GM18498 (cell line): Measurements from ENCODE around the gene YIPF5.

Experiments
- ATAC-seq: cut with Tn5 transposase; IDR thresholded peaks from one replicate; pipeline ENCODE4 v1.9.1; 2021; ENCODE audit warnings: mild to moderate bottlenecking, moderate library complexity; ENCODE audit not compliant: unreplicated experiment

YIPF5 gene

GRCh38 chr5:144170276-144171024 is at the start of gene YIPF5, which contains the start of gene KCTD16:
TSS of gene YIPF5 (minus strand) at chr5:144170659. CDS start at chr5:144169955, 704 bp downstream.
TSS of gene KCTD16 (plus strand) at chr5:144170873.
- peak; percentile 99 for ATAC-seq

GRCh38 chr5:144219869-144220268 is 49.4 kb upstream of the YIPF5 start:
- ATAC-seq = no peak

DNA sequence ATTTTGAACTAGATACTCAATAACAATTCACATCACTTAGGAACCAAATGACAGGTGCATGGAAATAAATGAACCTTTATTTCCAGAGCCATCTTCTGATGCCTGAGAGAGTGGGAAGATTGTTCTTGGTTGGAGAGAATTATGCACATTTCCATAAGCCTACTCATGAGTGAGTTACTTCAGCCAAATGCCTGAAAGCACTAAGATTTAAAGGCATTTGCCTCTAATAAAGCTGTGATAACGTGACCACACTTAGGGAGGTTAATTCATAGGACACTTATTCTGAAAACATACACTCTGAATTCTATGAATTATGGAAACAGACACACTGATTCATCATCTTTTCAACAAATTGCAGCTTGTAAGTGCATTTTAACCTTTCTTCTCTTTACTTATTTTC is 40.2 kb upstream of the YIPF5 start:
- no peak for ATAC-seq

GRCh38 chr5:144209361-144209760 is 38.9 kb upstream of the YIPF5 start:
- no peak for ATAC-seq

- no peak for ATAC-seq
Observed at GRCh38 chr5:144207875-144208444, 37.5 kb upstream of the YIPF5 start.

- ATAC-seq = no peak
Observed at GRCh38 chr5:144206141-144206540, 35.7 kb upstream of the YIPF5 start.

DNA sequence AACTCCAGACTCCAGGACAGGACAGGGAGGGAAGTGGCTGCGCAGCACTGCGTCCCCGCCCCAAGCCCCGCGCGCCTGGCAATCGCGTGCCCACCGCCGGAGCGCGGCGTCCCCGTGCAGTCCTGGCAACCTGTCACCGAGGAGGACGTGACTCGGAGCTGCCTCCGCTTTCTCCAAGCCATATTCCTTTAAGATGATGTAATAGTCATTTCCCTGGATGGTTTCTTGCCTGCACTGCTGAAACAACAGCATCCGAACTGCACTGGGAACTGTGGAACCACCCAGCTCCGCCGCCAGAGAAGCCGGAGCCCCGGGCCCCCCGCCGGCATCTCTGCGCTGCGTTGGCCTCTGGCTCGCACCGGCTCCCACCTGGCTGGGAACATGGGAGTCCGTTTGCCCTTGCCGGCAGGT is 34.7 kb upstream of the YIPF5 start:
- ATAC-seq = no peak

DNA sequence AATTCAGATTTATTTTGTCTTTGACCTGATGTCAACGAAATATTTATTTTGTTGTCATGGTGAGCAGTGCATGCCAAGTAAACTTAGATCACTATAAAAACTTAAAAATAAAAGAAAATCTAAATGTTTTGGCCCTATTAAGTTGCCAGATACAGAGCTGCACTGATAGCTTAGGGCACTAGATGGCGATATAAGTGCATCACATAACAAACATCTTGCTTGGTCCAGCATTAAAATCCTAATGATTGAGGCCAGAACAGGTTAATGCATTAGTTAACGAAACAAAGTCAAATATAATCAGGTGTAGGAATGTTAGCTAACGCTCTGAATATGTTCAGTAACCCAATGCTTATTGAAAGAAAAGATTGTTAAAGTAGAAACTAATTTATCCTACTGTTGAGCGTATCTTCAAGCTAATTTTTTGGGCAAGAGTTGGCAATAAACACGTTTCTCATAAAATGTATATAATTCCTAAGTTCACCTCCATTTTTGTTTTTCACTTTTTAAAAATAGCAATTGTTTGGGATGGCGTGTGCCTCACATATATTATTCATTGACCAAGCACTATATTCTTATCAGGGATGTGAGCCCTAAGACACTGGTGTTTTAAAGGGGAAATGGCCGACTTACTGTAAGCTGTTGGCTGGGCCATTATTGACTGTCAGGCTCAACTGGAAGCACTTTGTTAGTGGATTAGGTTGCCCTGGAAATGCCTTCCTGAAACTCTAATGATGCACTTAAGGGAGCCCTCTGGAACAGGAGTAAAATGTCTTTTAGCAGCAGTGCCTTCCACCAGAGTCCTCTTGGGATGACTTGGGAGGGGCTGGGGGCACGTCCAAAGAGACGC is 33.5 kb upstream of the YIPF5 start:
- peak; percentile 89 for ATAC-seq

DNA sequence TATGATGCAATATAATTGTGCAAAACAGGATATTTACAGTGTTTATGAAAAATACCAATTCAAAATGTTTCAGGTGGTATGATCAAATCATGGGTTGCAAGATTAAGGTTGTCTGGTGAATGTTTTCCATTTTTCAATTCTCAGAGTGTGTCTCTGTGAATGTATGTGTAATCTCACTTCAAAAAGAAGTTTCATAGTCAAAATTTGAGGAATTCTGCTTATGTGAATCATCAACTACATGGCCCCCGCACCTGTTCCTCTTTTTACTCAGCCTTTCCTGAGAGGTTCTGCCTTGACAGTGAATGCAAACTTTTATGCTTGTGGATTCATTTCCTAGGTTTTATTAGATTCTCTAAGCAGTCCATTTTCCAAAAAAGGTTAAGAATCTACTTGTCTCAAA is 32.3 kb upstream of the YIPF5 start:
- ATAC-seq = no peak

DNA sequence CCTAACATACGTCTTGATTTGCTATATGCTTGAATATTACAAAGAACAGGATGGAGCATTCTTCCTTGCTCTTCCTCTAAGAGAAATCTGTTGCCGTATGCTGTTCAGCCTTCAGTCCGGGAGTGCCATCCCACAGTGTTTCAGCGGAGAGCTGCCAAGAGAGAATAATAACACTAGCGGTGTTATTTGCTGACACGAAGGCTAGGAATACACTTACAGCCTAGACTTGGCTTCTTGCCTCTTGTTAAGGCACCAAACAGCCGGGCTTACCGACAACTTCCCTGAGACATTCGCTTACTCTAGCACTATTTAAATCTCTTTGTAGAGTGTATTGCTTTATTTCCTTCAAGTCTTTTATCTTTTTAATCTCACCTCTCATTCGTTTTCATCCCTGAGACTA is 31.6 kb upstream of the YIPF5 start:
- ATAC-seq = no peak

GRCh38 chr5:144201588-144201987 is 31.1 kb upstream of the YIPF5 start:
- ATAC-seq = no peak

DNA sequence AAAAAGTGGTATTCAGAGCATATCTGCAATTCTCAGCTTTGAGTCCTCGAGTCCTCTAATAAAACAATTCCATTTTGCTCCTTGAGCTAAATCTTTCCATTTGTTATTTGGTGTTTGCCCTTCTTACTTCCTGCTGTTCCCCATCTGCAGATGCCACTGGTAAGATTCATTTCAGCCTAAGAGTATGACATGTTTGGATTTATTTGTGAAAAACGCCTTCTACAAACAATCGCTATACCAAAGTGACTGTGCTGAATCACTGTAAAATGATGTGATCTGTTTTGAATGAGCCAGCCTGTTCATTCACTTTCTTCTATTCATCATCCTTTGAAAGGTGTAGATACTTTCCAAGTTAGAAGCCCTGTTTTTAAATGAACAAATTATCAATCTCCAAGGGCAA is 27.9 kb upstream of the YIPF5 start:
- ATAC-seq = no peak

DNA sequence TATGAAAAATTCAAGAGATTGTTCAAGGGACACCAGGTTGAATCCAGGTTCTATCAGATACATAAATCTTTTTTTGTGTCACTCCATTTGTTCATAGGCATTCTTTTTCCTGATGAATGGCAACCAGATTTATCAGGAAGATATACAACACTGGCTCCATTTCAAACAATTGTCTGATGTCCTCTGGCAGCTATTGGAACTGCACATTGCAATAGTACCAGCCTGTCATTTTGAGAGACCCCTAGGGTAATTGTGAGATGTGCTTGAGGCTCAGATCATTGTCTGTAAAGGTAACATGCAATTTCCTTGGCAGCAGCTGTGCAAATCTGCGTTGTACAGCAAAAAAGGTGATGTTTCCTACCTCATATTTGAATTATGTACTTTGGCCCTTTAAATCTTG is 26.2 kb upstream of the YIPF5 start:
- ATAC-seq = no peak

DNA sequence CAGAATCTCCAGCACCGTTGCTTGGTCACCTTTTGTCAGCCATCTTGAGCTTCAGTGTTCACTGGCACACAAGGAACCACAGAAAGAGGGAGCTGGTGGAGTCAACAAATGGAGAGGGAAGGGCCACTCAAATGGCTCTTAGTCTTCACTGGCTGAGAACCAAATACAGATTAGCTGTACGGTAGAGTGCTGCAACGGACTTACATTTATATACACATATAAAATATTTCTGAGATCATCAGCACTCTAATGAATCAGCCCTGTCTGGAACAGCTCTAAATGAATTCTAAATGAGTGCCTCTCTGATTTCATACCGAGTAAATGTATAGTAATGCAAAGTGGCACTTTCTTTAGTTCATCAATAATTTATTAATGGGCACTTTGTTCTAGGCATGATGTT is 25.0 kb upstream of the YIPF5 start:
- ATAC-seq = no peak

- ATAC-seq = no peak
Observed at GRCh38 chr5:144194144-144194543, 23.7 kb upstream of the YIPF5 start.

- ATAC-seq = no peak
Observed at GRCh38 chr5:144192661-144193060, 22.2 kb upstream of the YIPF5 start.

DNA sequence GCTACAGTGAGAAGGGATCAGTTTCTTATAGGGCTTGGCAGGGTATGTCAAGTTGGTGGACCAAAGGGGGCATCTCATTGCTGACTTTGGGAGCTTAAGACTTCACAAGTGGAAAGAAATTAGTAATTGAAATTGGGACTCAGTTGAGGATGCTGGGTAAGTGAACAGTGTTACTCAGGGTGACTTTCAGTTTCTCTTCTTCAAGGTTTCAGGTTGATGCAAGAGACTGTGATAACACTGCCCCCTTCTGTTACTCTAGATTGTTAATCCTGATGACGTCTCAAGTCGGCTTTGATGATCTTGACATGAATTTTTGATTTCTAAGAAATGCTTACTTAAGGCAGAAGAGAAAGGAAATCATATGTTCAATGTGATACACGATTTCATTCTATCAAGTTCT is 21.5 kb upstream of the YIPF5 start:
- ATAC-seq = peak; percentile 83

DNA sequence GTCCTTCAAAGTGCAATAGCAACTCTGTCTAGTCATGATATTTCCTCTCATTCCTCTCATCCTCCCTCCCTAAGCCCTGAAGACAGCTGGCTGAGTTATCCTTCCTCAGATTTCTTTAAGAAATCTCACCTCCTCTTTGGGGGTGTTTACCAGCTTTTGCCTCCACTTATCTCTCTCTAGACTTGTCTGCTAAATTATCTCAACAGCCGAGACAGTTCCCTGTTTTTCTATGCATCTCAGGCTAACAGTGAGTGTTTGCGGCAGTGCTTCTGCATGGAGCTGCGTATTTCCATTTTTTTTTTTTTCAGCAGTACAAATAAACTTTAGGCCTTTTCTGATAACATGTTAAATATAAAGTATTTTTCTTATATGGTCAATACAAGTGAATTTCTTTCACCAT is 21.1 kb upstream of the YIPF5 start:
- no peak for ATAC-seq

DNA sequence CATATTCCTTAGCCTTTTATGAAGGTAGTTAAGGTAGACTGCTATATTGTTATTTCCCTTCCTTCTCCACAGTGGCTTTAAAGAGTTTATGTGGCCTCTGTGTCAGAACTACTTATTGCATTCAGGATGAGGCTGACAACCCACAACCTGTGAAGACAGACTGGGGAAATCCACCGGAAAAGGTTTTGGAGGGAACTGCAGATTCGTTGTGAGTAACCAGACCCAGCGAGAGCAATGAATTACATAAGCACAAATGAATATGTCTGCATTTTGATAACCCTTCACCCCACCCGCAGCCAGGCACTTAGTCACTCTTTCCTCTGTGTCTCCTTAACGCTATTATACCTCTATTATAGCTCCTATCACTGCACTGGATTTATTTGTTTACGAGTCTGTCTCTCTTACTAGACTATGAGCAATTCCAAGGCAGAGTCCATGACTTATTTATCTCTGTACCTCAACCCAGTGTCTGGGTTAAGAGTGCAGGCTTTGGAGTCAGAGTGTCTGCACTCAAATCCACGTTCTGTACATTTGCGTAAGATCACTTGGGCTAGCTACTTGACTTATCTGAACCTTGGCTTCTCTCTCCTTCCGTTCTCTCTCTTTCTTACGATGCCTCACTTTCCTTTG is 19.5 kb upstream of the YIPF5 start:
- peak; percentile 51 for ATAC-seq

DNA sequence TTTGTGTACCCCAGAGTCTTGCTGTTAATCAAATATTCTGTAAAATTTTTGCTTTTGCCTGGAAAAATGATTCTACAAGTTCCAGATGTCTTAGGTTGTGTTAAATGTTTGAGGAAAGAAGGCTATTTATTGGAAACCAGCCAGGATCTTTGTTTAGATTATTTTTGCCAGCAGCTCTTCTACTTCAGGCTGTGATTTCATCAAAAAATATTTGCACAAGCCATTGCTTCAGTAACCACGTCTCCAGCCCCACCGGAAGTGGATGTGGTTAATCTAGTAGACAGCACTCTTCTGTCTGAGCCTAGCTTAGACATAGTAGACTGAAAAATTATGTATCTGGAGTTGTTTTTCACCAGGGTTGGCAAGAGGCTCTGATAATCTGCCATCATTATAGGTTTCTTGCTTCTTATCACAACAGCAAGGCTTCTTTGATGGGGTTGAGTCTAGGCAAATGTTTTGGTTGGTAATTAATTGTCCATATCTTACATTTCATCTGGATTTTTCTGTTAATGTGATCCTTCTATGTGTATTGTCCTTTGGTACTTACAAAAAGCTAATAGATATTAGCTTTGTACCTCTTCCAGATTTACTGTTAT is 17.3 kb upstream of the YIPF5 start:
- ATAC-seq = peak; percentile 74
